GM21723 (cell line): Measurements from ENCODE around the gene ZNF670.
A peak's percentile ranks its signal among the peaks of the same experiment; 100 is the strongest.

Source experiments
- ATAC-seq: cut with Tn5 transposase; IDR thresholded peaks from one replicate; pipeline ENCODE4 v1.9.1; 2021; ENCODE audit warnings: mild to moderate bottlenecking, moderate library complexity; ENCODE audit not compliant: unreplicated experiment

Gene ZNF670

GRCh38 chr1:247104965-247105364, 26.4 kb upstream of the ZNF670 start:
- no peak for ATAC-seq

- ATAC-seq, result peak; percentile 99
Observed at GRCh38 chr1:247103859-247104591, 25.4 kb upstream of the ZNF670 start, which contains the start of gene ZNF669. Gene ZNF669, minus strand, starts transcription at chr1:247104356. Its CDS starts 157 bp downstream, at chr1:247104199.

GRCh38 chr1:247102381-247102780, 23.8 kb upstream of the ZNF670 start:
- ATAC-seq, result no peak

GRCh38 chr1:247100676-247101279, 22.2 kb upstream of the ZNF670 start:
- no peak for ATAC-seq

- ATAC-seq, result no peak
Observed at GRCh38 chr1:247096958-247097357, 18.3 kb upstream of the ZNF670 start.

- ATAC-seq, result no peak
Observed at GRCh38 chr1:247096544-247096943, 17.9 kb upstream of the ZNF670 start.

GRCh38 chr1:247096112-247096511, 17.5 kb upstream of the ZNF670 start:
- ATAC-seq, result no peak

GRCh38 chr1:247090455-247090854, 11.8 kb upstream of the ZNF670 start:
- no peak for ATAC-seq

GRCh38 chr1:247089616-247090375, 11.2 kb upstream of the ZNF670 start:
- ATAC-seq, result no peak

- ATAC-seq, result no peak
Observed at GRCh38 chr1:247088967-247089366, 10.4 kb upstream of the ZNF670 start.

GRCh38 chr1:247087256-247087655, 8.6 kb upstream of the ZNF670 start:
- ATAC-seq, result no peak

- ATAC-seq, result no peak
Observed at GRCh38 chr1:247085310-247085709, 6.7 kb upstream of the ZNF670 start.

- no peak for ATAC-seq
Observed at GRCh38 chr1:247084771-247085170, 6.2 kb upstream of the ZNF670 start.

- no peak for ATAC-seq
Observed at GRCh38 chr1:247079141-247079874, 697 bp upstream of the ZNF670 start.

GRCh38 chr1:247077876-247078257, 744 bp downstream of the ZNF670 start:
- ATAC-seq, result peak; percentile 23

- ATAC-seq, result no peak
Observed at GRCh38 chr1:247077213-247077612, 1.4 kb downstream of the ZNF670 start.

GRCh38 chr1:247070645-247071044, 8.0 kb downstream of the ZNF670 start:
- no peak for ATAC-seq

- ATAC-seq, result no peak
Observed at GRCh38 chr1:247064304-247064703, 14.3 kb downstream of the ZNF670 start.

- no peak for ATAC-seq
Observed at GRCh38 chr1:247060771-247061170, 17.8 kb downstream of the ZNF670 start.

GRCh38 chr1:247056071-247056470, 22.5 kb downstream of the ZNF670 start:
- no peak for ATAC-seq

GRCh38 chr1:247054992-247055415, 23.6 kb downstream of the ZNF670 start:
- no peak for ATAC-seq
